Measurements from ENCODE around the gene CHSY1. TPM values are rescaled to one million over a fixed set of nuclear protein-coding genes. Genes with fewer than 3 reads are reported as not detected.
A peak's percentile ranks its signal among the peaks of the same experiment; 100 is the strongest.

The CHSY1 gene
- total RNA-seq, 4 donors from 2014 or later = 25.6 to 62.8 (median 46.0) TPM

- intact Hi-C loops (cut with DNase I; ENCODE audit: low total_unique reads) = no loop called here
- Histone ChIP-seq H3K9me3 (no peaks in the 10 kb centered on the region), H3K27ac (peak overlapping the region; percentile 10 to 13)
These were observed 41.4 kb downstream of the CHSY1 start for GRCh38 chr15:101210466-101210865.

GRCh38 chr15:101210058-101210457 lies 41.8 kb downstream of the CHSY1 start:
- H3K27ac ChIP-seq = peak overlapping the region in 1 of 2 donors; percentile 13

More at GRCh38 chr15:101210466-101210865, 41.4 kb downstream of the CHSY1 start:
- TF ChIP-seq CTCF (IDR thresholded peaks at IDR 0.05) (no peak), POLR2A (IDR thresholded peaks at IDR 0.05) (no peak)
- Histone ChIP-seq H3K4me3 (no peak overlapping the region), H3K4me1 (peaks cover 4 to 7% of the 10 kb centered on the region in 2 donors), H3K27me3 (no peaks in the 10 kb centered on the region), H3K36me3 (no peaks in the 10 kb centered on the region)
- no peak for DNase-seq

GRCh38 chr15:101209285-101209845 lies 42.5 kb downstream of the CHSY1 start:
- Histone ChIP-seq H3K9me3 (no peaks in the 10 kb centered on the region), H3K4me3 (no peak overlapping the region), H3K27ac (peak overlapping the region in 1 of 2 donors; percentile 13), H3K36me3 (no peaks in the 10 kb centered on the region), H3K27me3 (no peaks in the 10 kb centered on the region), H3K4me1 (peaks cover 4 to 7% of the 10 kb centered on the region in 2 donors)
- no peak for TF ChIP-seq POLR2A (IDR thresholded peaks at IDR 0.05)
- no peak for TF ChIP-seq CTCF (IDR thresholded peaks at IDR 0.05)
- DNase-seq = no peak
- intact Hi-C loops (cut with DNase I; ENCODE audit: low total_unique reads) = no loop called here

More at GRCh38 chr15:101210058-101210457, 41.8 kb downstream of the CHSY1 start:
- Histone ChIP-seq H3K4me3 (no peak overlapping the region), H3K9me3 (no peaks in the 10 kb centered on the region), H3K36me3 (no peaks in the 10 kb centered on the region), H3K27me3 (no peaks in the 10 kb centered on the region), H3K4me1 (peaks cover 4 to 7% of the 10 kb centered on the region in 2 donors)
- intact Hi-C loops (cut with DNase I; ENCODE audit: low total_unique reads) = no loop called here
- TF ChIP-seq POLR2A (IDR thresholded peaks at IDR 0.05) (no peak), CTCF (IDR thresholded peaks at IDR 0.05) (no peak)
- no peak for DNase-seq

- no peak for DNase-seq
- H3K4me1 ChIP-seq = peaks cover 0 to 7% of the 10 kb centered on the region in 2 donors
- H3K36me3 ChIP-seq = no peaks in the 10 kb centered on the region
- H3K27me3 ChIP-seq = no peaks in the 10 kb centered on the region
- intact Hi-C loops (cut with DNase I; ENCODE audit: low total_unique reads) = no loop called here
- H3K9me3 ChIP-seq = no peaks in the 10 kb centered on the region
- H3K27ac ChIP-seq = no peak overlapping the region
- TF ChIP-seq POLR2A (IDR thresholded peaks at IDR 0.05) = no peak
- no peak for TF ChIP-seq CTCF (IDR thresholded peaks at IDR 0.05)
- no peak overlapping the region for H3K4me3 ChIP-seq
These were observed 44.0 kb downstream of the CHSY1 start for GRCh38 chr15:101207867-101208288.

GRCh38 chr15:101206176-101206591 lies 45.7 kb downstream of the CHSY1 start:
- DNase-seq = no peak
- Histone ChIP-seq H3K27me3 (no peaks in the 10 kb centered on the region), H3K4me3 (no peak overlapping the region), H3K36me3 (no peaks in the 10 kb centered on the region), H3K27ac (peak overlapping the region in 1 of 2 donors; percentile 9), H3K9me3 (no peaks in the 10 kb centered on the region), H3K4me1 (peaks cover 0 to 7% of the 10 kb centered on the region in 2 donors)
- intact Hi-C loops (cut with DNase I; ENCODE audit: low total_unique reads) = no loop called here
- no peak for TF ChIP-seq POLR2A (IDR thresholded peaks at IDR 0.05)
- no peak for TF ChIP-seq CTCF (IDR thresholded peaks at IDR 0.05)

Measured in uterus (tissue), 4 donors.